K562 (cell line): ENCODE results near the gene LIAS. TPM values are rescaled to one million over a fixed set of nuclear protein-coding genes. Genes with fewer than 3 reads are reported as not detected.

ENCODE experiments used
- CBX8 ChIP-seq: fragments of 200-600 bp; sonication (generic); IDR thresholded peaks from 2 replicates; pipeline ENCODE4 v1.6.1; 2012; ENCODE audit warnings: borderline replicate concordance, mixed run types, low read depth, mild to moderate bottlenecking, moderate library complexity, mixed read lengths, low read length, control low read depth, inconsistent platforms; ENCODE audit not compliant: poor library complexity, severe bottlenecking; ENCODE audit errors: extremely low read depth
- CREBBP ChIP-seq: IDR thresholded peaks from one replicate; pipeline ENCODE4 v1.6.1; 2012; ENCODE audit warnings: low read depth, mild to moderate bottlenecking, control low read depth, inconsistent platforms, low read length
- EP300 ChIP-seq: IDR thresholded peaks from 2 replicates; pipeline ENCODE4 v1.6.1; 2012; ENCODE audit warnings: low read length, improper control_type of control experiment
- FOXJ3 ChIP-seq: sonication (generic); formaldehyde crosslinking; IDR thresholded peaks from 2 replicates; pipeline ENCODE4 v1.4.0; 2020; ENCODE audit warnings: mild to moderate bottlenecking, missing genetic modification reagents
- FOXP1 ChIP-seq: sonication (generic); formaldehyde crosslinking; IDR thresholded peaks from 2 replicates; pipeline ENCODE4 v1.8.0; 2022; ENCODE audit warnings: mild to moderate bottlenecking, missing genetic modification reagents
- LARP7 ChIP-seq: fragments of 450-650 bp; IDR thresholded peaks from 2 replicates; pipeline ENCODE4 v1.6.1; 2016
- MECOM ChIP-seq: fragments of 250-450 bp; sonication (Bioruptor Pico); IDR thresholded peaks from 2 replicates; pipeline ENCODE4 v1.8.0; 2022; ENCODE audit warnings: inconsistent platforms
- ZNF146 ChIP-seq: IDR thresholded peaks from one replicate; pipeline ENCODE4 v1.6.1; 2018; ENCODE audit warnings: missing compliant biosample characterization; ENCODE audit not compliant: unreplicated experiment
- ZNF23 ChIP-seq: fragments of 250-450 bp; sonication (Bioruptor Pico); IDR thresholded peaks from 2 replicates; pipeline ENCODE4 v1.4.0; 2020; ENCODE audit warnings: mild to moderate bottlenecking
- ZNF311 ChIP-seq: fragments of 250-450 bp; sonication (Bioruptor Pico); IDR thresholded peaks from 2 replicates; pipeline ENCODE4 v1.4.0; 2020; ENCODE audit warnings: mild to moderate bottlenecking, moderate library complexity
- ZNF408 ChIP-seq: fragments of 250-450 bp; sonication (Bioruptor Pico); IDR thresholded peaks from 2 replicates; pipeline ENCODE4 v1.4.0; 2020; ENCODE audit warnings: low read depth, mild to moderate bottlenecking, moderate library complexity
- polyA plus RNA-seq, 8 experiments: library from polyadenylated mRNA; depleted of rRNA in 4 of 8; stranded (reverse) in 5 of 8; unstranded in 3 of 8; fragments of >200 nt; fragmentation: Nextera tagmentation in 2 of 8; fragmentation: Illumina TruSeq in 1 of 8; extraction: Ambion mirVana in 2 of 8; extraction: Trizol in 1 of 8; gene quantifications; 2 replicates each; pipeline versions ENCODE4 v1.2.1 to v1.2.3, GENCODE V29; 2011 to 2014; ENCODE audit warnings: inconsistent platforms in 1 of 8, missing spikeins in 1 of 8
- total RNA-seq, 7 experiments: library from RNA; depleted of rRNA in 6 of 7; stranded (reverse); fragments of >200 nt in 6 of 7; fragmentation: Illumina TruSeq in 2 of 7; extraction: Trizol in 2 of 7; gene quantifications; 2 replicates each; pipeline versions ENCODE4 v1.2.1 to v1.2.3, GENCODE V29; 2011 to 2021; ENCODE audit warnings: low replicate concordance in 1 of 7
- TF ChIP-seq, protein P1 (sequence below): fragments of 200-600 bp; sonication (generic); IDR thresholded peaks from one replicate; pipeline ENCODE4 v1.6.1; 2012; ENCODE audit warnings: mild to moderate bottlenecking, low read depth, low read length, inconsistent platforms
- TF ChIP-seq, protein P2 (sequence below): fragments of 250-450 bp; sonication (Bioruptor Pico); IDR thresholded peaks from 2 replicates; pipeline ENCODE4 v1.6.1; 2021; ENCODE audit warnings: mild to moderate bottlenecking
- TF ChIP-seq, protein P3 (sequence below): fragments of 450-650 bp; formaldehyde crosslinking; IDR thresholded peaks from 2 replicates; pipeline ENCODE4 v1.4.0; 2020; ENCODE audit warnings: mild to moderate bottlenecking, mixed read lengths
- TF ChIP-seq, protein P4 (sequence below): sonication (generic); formaldehyde crosslinking; IDR thresholded peaks from 2 replicates; pipeline ENCODE4 v1.8.1; 2023; ENCODE audit warnings: mild to moderate bottlenecking, missing genetic modification reagents, moderate library complexity

The LIAS gene
- total and polyA plus RNA-seq, 9 of the 15 experiments (the other 6 are each of a cell fraction or from before 2014, with no cell fraction given): 21.9 to 57.1 (median 42.1) TPM

DNA sequence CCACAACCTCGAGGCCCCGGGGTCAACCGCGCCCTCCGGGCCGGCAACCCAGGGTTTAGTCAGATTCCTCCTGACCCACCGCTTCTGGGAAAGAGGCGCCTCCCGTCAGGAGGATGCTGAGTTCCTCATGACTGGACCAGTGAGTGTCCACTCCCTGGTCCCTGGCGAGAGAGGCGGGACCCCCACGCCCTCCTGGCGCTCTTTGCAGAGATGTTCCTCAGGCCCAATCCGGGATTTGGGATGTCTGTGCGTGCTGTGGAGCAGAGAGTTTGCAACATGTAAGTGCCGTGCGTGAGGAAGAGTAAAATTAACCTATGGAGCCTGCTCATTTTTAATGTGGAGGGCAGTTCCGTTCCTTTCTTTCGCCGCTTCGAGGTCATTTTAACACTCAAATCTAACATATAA lies 69.2 kb downstream of the LIAS start (continued):
- TF ChIP-seq, protein P1, sequence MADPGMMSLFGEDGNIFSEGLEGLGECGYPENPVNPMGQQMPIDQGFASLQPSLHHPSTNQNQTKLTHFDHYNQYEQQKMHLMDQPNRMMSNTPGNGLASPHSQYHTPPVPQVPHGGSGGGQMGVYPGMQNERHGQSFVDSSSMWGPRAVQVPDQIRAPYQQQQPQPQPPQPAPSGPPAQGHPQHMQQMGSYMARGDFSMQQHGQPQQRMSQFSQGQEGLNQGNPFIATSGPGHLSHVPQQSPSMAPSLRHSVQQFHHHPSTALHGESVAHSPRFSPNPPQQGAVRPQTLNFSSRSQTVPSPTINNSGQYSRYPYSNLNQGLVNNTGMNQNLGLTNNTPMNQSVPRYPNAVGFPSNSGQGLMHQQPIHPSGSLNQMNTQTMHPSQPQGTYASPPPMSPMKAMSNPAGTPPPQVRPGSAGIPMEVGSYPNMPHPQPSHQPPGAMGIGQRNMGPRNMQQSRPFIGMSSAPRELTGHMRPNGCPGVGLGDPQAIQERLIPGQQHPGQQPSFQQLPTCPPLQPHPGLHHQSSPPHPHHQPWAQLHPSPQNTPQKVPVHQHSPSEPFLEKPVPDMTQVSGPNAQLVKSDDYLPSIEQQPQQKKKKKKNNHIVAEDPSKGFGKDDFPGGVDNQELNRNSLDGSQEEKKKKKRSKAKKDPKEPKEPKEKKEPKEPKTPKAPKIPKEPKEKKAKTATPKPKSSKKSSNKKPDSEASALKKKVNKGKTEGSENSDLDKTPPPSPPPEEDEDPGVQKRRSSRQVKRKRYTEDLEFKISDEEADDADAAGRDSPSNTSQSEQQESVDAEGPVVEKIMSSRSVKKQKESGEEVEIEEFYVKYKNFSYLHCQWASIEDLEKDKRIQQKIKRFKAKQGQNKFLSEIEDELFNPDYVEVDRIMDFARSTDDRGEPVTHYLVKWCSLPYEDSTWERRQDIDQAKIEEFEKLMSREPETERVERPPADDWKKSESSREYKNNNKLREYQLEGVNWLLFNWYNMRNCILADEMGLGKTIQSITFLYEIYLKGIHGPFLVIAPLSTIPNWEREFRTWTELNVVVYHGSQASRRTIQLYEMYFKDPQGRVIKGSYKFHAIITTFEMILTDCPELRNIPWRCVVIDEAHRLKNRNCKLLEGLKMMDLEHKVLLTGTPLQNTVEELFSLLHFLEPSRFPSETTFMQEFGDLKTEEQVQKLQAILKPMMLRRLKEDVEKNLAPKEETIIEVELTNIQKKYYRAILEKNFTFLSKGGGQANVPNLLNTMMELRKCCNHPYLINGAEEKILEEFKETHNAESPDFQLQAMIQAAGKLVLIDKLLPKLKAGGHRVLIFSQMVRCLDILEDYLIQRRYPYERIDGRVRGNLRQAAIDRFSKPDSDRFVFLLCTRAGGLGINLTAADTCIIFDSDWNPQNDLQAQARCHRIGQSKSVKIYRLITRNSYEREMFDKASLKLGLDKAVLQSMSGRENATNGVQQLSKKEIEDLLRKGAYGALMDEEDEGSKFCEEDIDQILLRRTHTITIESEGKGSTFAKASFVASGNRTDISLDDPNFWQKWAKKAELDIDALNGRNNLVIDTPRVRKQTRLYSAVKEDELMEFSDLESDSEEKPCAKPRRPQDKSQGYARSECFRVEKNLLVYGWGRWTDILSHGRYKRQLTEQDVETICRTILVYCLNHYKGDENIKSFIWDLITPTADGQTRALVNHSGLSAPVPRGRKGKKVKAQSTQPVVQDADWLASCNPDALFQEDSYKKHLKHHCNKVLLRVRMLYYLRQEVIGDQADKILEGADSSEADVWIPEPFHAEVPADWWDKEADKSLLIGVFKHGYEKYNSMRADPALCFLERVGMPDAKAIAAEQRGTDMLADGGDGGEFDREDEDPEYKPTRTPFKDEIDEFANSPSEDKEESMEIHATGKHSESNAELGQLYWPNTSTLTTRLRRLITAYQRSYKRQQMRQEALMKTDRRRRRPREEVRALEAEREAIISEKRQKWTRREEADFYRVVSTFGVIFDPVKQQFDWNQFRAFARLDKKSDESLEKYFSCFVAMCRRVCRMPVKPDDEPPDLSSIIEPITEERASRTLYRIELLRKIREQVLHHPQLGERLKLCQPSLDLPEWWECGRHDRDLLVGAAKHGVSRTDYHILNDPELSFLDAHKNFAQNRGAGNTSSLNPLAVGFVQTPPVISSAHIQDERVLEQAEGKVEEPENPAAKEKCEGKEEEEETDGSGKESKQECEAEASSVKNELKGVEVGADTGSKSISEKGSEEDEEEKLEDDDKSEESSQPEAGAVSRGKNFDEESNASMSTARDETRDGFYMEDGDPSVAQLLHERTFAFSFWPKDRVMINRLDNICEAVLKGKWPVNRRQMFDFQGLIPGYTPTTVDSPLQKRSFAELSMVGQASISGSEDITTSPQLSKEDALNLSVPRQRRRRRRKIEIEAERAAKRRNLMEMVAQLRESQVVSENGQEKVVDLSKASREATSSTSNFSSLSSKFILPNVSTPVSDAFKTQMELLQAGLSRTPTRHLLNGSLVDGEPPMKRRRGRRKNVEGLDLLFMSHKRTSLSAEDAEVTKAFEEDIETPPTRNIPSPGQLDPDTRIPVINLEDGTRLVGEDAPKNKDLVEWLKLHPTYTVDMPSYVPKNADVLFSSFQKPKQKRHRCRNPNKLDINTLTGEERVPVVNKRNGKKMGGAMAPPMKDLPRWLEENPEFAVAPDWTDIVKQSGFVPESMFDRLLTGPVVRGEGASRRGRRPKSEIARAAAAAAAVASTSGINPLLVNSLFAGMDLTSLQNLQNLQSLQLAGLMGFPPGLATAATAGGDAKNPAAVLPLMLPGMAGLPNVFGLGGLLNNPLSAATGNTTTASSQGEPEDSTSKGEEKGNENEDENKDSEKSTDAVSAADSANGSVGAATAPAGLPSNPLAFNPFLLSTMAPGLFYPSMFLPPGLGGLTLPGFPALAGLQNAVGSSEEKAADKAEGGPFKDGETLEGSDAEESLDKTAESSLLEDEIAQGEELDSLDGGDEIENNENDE: no peak
- TF ChIP-seq ZNF146 (CRISPR knock-in tag) (no peak), ZNF408 (CRISPR knock-in tag) (no peak), CBX8 (no peak), CREBBP (no peak), EP300 (no peak), ZNF311 (no peak), FOXP1 (CRISPR knock-in tag) (no peak), LARP7 (no peak), ZNF23 (CRISPR knock-in tag) (no peak), FOXJ3 (CRISPR knock-in tag) (no peak), MECOM (CRISPR knock-in tag) (no peak)
- TF ChIP-seq, protein P2, sequence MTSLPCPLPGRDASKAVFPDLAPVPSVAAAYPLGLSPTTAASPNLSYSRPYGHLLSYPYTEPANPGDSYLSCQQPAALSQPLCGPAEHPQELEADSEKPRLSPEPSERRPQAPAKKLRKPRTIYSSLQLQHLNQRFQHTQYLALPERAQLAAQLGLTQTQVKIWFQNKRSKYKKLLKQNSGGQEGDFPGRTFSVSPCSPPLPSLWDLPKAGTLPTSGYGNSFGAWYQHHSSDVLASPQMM (CRISPR knock-in tag): no peak
- TF ChIP-seq, protein P3, sequence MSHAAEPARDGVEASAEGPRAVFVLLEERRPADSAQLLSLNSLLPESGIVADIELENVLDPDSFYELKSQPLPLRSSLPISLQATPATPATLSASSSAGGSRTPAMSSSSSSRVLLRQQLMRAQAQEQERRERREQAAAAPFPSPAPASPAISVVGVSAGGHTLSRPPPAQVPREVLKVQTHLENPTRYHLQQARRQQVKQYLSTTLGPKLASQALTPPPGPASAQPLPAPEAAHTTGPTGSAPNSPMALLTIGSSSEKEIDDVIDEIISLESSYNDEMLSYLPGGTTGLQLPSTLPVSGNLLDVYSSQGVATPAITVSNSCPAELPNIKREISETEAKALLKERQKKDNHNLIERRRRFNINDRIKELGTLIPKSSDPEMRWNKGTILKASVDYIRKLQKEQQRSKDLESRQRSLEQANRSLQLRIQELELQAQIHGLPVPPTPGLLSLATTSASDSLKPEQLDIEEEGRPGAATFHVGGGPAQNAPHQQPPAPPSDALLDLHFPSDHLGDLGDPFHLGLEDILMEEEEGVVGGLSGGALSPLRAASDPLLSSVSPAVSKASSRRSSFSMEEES (CRISPR knock-in tag): no peak
- TF ChIP-seq, protein P4, sequence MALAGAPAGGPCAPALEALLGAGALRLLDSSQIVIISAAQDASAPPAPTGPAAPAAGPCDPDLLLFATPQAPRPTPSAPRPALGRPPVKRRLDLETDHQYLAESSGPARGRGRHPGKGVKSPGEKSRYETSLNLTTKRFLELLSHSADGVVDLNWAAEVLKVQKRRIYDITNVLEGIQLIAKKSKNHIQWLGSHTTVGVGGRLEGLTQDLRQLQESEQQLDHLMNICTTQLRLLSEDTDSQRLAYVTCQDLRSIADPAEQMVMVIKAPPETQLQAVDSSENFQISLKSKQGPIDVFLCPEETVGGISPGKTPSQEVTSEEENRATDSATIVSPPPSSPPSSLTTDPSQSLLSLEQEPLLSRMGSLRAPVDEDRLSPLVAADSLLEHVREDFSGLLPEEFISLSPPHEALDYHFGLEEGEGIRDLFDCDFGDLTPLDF (CRISPR knock-in tag): peak; percentile 13; the same call in 1 of the 2 replicates
